Activated B cell treated with CpG ODN at 0.5 μM for 24 hours (primary cell): ENCODE data around the gene CCDC51. TPM values are rescaled to one million over a fixed set of nuclear protein-coding genes. Genes with fewer than 3 reads are reported as not detected.
"Not testable (repeated sequence)": the region's sequence is repeated elsewhere in the genome, so short reads cannot be mapped to it uniquely, and the experiment has no call there.

Experiments
- ATAC-seq: fragments of 200-7000 bp; cut with Tn5 transposase; one replicate; pipeline ENCODE4 v1.10.0; 2021; ENCODE audit warnings: low read depth, mild to moderate bottlenecking, moderate library complexity
- CTCF ChIA-PET: fragments of 350-600 bp; sonication (Branson Sonifier 250); formaldehyde crosslinking; loops from one replicate; lab custom pipeline; 2021; ENCODE audit warnings: antibody characterized with exemption; lab: Charles Lee
- POLR2A ChIA-PET: fragments of 350-600 bp; sonication (Branson Sonifier 250); formaldehyde crosslinking; loops from one replicate; lab custom pipeline; 2021; ENCODE audit warnings: antibody characterized with exemption; lab: Charles Lee
- DNase-seq: peaks from one replicate; pipeline ENCODE4 v3.0.0; 2022
- H3K27ac Mint-ChIP-seq: one replicate; pipeline ENCODE4 v1.8.0; 2020; ENCODE audit warnings: mixed read lengths
- H3K27me3 Mint-ChIP-seq: one replicate; pipeline ENCODE4 v1.8.0; 2021; ENCODE audit warnings: mixed read lengths
- H3K36me3 Mint-ChIP-seq: one replicate; pipeline ENCODE4 v1.8.0; 2021; ENCODE audit warnings: low read depth, mixed read lengths
- H3K4me1 Mint-ChIP-seq: one replicate; pipeline ENCODE4 v1.8.0; 2021; ENCODE audit warnings: mixed read lengths
- H3K4me3 Mint-ChIP-seq: one replicate; pipeline ENCODE4 v1.8.0; 2020; ENCODE audit warnings: mild to moderate bottlenecking, mixed read lengths
- H3K9me3 Mint-ChIP-seq: one replicate; pipeline ENCODE4 v1.8.0; 2020; ENCODE audit warnings: mixed read lengths
- intact Hi-C: fragments of 100-400 bp; cut with micrococcal nuclease; formaldehyde crosslinking; loops from one replicate; pipeline ENCODE4 v1.15.1; 2024
- total RNA-seq: library from RNA; stranded (reverse); gene quantifications from 2 replicates; pipeline ENCODE4 v1.2.3, GENCODE V29; 2022
- TF ChIP-seq, protein P1 (sequence below): fragments of 200-600 bp; IDR thresholded peaks from one replicate; pipeline ENCODE4 v1.8.0; 2022; ENCODE audit warnings: antibody characterized with exemption, mild to moderate bottlenecking

CCDC51 gene
- total RNA-seq, 1 donor from 2014 or later, result 8.7 TPM

- intact Hi-C loops, result no loop called here
- no peak for DNase-seq
Observed at GRCh38 chr3:48463703-48464102, 23.8 kb upstream of the CCDC51 start.

GRCh38 chr3:48461767-48462166 is 21.8 kb upstream of the CCDC51 start:
- ChIA-PET CTCF (interaction anchor here (0.7 to 5.7 kb wide), 3 partner anchors 45 to 226 kb away, joined by 3 to 42 read pairs (median 4); no protein-coding TSS in a partner anchor), POLR2A (interaction anchor here (0.7 kb wide), 1 partner anchor 231 kb away, joined by 5 read pairs; no protein-coding TSS in a partner anchor)
- H3K27ac Mint-ChIP-seq, intact Hi-C loops, DNase-seq, ATAC-seq, H3K9me3 Mint-ChIP-seq, H3K27me3 Mint-ChIP-seq, H3K4me3 Mint-ChIP-seq: not testable (repeated sequence)
- Mint-ChIP-seq H3K36me3 (peaks cover 43% of the 10 kb centered on the region), H3K4me1 (peaks cover 15% of the 10 kb centered on the region)

More at GRCh38 chr3:48463703-48464102, 23.8 kb upstream of the CCDC51 start:
- Mint-ChIP-seq H3K36me3 (peaks cover 49% of the 10 kb centered on the region), H3K27me3 (no peaks in the 10 kb centered on the region), H3K4me3 (no peak overlapping the region), H3K27ac (no peak overlapping the region), H3K9me3 (no peaks in the 10 kb centered on the region), H3K4me1 (peaks cover 34% of the 10 kb centered on the region)
- ChIA-PET POLR2A (interaction anchor here (1.5 kb wide), 2 partner anchors 18 to 24 kb away, joined by 4 to 6 read pairs; partner anchors contain the start of genes ATRIP, CCDC51 and TMA7), CTCF (interaction anchor here (1.0 to 5.7 kb wide), 2 partner anchors 27 to 44 kb away, joined by 4 to 42 read pairs; no protein-coding TSS in a partner anchor)
- TF ChIP-seq, protein P1, sequence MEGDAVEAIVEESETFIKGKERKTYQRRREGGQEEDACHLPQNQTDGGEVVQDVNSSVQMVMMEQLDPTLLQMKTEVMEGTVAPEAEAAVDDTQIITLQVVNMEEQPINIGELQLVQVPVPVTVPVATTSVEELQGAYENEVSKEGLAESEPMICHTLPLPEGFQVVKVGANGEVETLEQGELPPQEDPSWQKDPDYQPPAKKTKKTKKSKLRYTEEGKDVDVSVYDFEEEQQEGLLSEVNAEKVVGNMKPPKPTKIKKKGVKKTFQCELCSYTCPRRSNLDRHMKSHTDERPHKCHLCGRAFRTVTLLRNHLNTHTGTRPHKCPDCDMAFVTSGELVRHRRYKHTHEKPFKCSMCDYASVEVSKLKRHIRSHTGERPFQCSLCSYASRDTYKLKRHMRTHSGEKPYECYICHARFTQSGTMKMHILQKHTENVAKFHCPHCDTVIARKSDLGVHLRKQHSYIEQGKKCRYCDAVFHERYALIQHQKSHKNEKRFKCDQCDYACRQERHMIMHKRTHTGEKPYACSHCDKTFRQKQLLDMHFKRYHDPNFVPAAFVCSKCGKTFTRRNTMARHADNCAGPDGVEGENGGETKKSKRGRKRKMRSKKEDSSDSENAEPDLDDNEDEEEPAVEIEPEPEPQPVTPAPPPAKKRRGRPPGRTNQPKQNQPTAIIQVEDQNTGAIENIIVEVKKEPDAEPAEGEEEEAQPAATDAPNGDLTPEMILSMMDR, result no peak
- no peak for ATAC-seq

- TF ChIP-seq, protein P1, result no peak
- H3K9me3 Mint-ChIP-seq, result no peaks in the 10 kb centered on the region
- H3K4me1 Mint-ChIP-seq, result peaks cover 5% of the 10 kb centered on the region
- peaks cover 44% of the 10 kb centered on the region for H3K36me3 Mint-ChIP-seq
- no peak for ATAC-seq
- no peaks in the 10 kb centered on the region for H3K27me3 Mint-ChIP-seq
- DNase-seq, result no peak
- POLR2A ChIA-PET, result no interaction called here
- intact Hi-C loops, result no loop called here
- CTCF ChIA-PET, result no interaction called here
- no peak overlapping the region for H3K27ac Mint-ChIP-seq
- no peak overlapping the region for H3K4me3 Mint-ChIP-seq
Observed at GRCh38 chr3:48460517-48460902, 20.6 kb upstream of the CCDC51 start.

DNA sequence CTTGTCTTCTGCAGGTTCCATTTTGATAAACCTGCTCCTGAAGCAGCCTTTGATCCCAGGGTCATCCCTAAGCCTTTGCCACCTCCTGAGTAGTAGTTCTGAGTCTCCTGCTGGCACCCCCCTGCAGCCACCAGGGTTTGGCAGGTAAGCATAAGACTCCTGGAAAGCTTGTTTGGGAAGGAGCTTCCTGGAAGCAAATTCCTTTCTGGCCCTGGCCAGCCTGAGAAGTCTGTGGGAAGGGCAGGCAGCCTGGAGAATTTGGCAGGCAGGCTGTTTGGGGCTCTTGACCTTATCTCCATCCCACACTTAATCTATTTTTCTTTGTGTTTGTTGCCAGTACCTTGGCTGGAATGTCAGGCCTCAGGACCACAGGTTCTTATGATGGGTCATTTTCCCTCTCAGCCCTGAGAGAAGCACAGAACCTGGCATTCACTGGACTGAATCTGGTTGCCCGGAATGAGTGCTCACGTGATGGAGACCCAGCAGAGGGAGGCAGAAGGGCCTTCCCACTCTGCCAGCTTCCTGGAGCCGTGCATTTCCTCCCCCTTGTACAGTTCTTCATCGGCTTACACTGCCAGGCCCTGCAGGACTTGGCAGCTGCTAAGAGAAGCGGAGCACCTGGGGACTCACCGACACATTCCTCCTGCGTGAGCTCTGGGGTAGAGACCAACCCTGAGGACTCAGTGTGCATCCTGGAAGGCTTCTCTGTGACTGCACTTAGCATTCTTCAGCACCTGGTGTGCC is 20.0 kb upstream of the CCDC51 start:
- intact Hi-C loops, result no loop called here

DNA sequence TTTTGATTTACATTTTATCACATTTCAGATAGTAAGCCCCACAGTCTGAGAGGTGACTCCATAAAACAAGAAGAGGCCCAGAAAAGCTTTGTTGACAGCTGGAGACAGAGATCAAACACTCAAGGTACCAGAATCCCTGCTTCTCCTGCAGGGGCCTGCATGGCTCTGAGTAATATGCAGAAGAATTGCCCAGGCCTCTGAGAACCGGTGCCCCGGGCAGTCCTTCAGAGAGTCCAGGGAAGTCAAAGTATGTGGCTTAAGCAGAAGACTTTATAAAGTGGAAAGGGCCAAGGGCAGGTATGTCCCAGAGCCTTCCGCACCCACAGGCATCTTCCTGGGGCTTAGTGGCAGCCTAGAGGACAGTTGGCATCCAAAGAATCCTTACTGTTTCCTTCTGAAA is 19.4 kb upstream of the CCDC51 start:
- Mint-ChIP-seq H3K9me3 (no peaks in the 10 kb centered on the region), H3K27me3 (no peaks in the 10 kb centered on the region), H3K27ac (no peak overlapping the region), H3K4me1 (no peaks in the 10 kb centered on the region), H3K36me3 (peaks cover 56% of the 10 kb centered on the region), H3K4me3 (no peak overlapping the region)
- TF ChIP-seq, protein P1, result no peak
- intact Hi-C loops, result no loop called here
- ATAC-seq (no peak), DNase-seq (no peak)
- ChIA-PET POLR2A (no interaction called here), CTCF (interaction anchor here (1.1 kb wide), 1 partner anchor 23 kb away, joined by 4 read pairs; no protein-coding TSS in a partner anchor)

More for the DNA sequence above, 20.0 kb upstream of the CCDC51 start:
- Mint-ChIP-seq H3K4me3 (no peak overlapping the region), H3K27ac (no peak overlapping the region), H3K27me3 (no peaks in the 10 kb centered on the region), H3K36me3 (peaks cover 49% of the 10 kb centered on the region), H3K4me1 (no peaks in the 10 kb centered on the region), H3K9me3 (no peaks in the 10 kb centered on the region)
- ATAC-seq (no peak), DNase-seq (no peak)
- POLR2A ChIA-PET, result no interaction called here
- CTCF ChIA-PET, result no interaction called here
- TF ChIP-seq, protein P1, result no peak
